ENCODE results near the gene SYNGAP1.

SYNGAP1 gene

DNA sequence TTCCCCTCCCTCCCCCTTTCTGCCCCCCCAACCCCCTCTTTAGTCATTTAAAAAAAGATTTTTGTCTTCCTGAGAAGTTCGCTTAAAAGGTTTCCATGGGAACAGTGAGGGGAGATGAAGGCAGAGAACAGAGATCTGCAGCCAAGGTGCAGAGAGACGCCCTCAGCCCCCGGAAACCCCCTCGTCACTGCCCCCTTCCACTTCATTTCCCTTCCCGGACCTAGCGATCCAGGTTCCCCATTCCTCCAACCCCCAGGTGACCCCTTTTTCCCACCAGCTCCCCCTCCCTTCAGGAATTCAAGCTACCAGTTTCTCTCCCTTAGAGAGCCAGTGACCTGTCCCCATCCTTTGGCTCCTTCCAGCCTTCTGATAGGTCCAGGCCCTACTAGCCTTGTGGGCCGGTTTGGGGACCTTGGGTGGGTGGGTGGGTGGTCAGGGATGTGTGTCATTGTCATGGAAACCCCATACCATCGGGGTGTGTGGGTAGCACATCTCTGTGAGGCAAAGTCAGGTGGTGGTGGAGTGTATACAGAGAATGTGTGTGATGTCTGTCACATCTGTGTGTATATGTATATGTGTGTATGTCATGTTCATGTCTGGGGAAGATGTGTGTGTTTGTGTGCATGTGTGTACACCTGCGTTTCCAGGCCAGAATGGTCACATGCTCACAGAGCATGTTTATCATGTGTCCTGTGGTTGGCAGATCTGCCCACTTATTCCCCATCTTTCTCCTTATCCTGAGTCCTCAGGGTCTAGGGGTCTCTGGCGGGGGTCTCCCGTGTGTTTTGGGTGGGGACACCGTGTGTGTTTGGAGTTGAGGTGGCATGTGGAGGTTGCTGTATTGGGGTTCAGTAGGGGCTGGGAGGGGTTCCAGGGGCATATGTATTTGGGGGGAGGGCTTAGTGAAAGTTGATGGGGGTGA is 7.0 kb downstream of the SYNGAP1 start:
- Histone ChIP-seq H3K9ac (no peak overlapping the region), H2AFZ (peak overlapping the region; percentile 85), H3K9me3 (ENCODE audit: control insufficient read depth, low read length) (no peaks in the 10 kb centered on the region), H3K4me1 (peaks cover 18% of the 10 kb centered on the region), H3K4me3 (ENCODE audit: low read depth, low read length) (peak overlapping the region; percentile 88), H3K27me3 (ENCODE audit: control insufficient read depth, insufficient read depth, low read length) (no peaks in the 10 kb centered on the region), H3K79me2 (peaks cover 5% of the 10 kb centered on the region), H3K36me3 (ENCODE audit: control insufficient read depth, insufficient read depth, low read length) (no peaks in the 10 kb centered on the region), H3K27ac (peak overlapping the region; percentile 99), H3K4me2 (ENCODE audit: low read length) (peak overlapping the region; percentile 100)
- TF ChIP-seq CTCF (IDR thresholded peaks at IDR 0.05): no peak

DNA sequence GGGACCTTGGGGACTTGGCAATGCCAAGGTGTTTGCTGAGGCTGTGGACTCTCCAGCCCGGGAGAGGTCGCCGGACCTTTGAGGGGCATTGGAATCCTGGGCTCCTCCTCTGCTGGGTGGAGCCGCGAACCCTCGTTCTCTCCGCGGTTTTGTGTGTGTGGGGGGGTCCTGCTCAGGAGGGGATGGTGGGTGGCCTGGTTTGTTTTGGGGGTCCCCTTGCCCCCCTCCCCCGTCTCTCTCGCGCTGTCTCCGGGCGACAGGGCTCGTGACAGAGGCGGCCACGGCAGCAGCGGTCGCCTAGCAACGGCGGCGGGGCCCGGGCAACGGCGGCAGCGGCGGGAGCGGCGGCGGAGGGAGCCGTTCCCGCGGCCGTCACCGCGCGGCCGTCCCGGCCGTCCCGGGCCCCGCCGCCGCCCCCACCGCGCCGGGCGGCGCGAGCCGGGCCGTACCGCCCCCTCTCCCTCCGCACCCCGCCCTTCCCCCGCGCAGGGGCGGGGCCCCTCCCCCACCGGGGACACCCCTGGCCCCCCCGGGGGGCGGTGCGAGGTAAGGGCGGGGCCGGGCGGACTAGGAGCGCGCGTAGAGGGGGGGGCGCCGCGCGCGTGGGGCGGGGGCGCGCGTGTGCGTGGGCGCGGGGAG is 7.8 kb downstream of the SYNGAP1 start:
- TF ChIP-seq CTCF (IDR thresholded peaks at IDR 0.05): no peak
- H3K27me3 ChIP-seq (ENCODE audit: control insufficient read depth, insufficient read depth, low read length): no peaks in the 10 kb centered on the region
- peak overlapping the region; percentile 59 for H3K27ac ChIP-seq
- H3K9me3 ChIP-seq (ENCODE audit: control insufficient read depth, low read length): no peaks in the 10 kb centered on the region
- peaks cover 5% of the 10 kb centered on the region for H3K79me2 ChIP-seq
- no peak overlapping the region for H3K9ac ChIP-seq
- H2AFZ ChIP-seq: peak overlapping the region; percentile 81
- H3K4me3 ChIP-seq (ENCODE audit: low read depth, low read length): peak overlapping the region; percentile 63
- no peaks in the 10 kb centered on the region for H3K36me3 ChIP-seq (ENCODE audit: control insufficient read depth, insufficient read depth, low read length)
- H3K4me1 ChIP-seq: peaks cover 18% of the 10 kb centered on the region
- H3K4me2 ChIP-seq (ENCODE audit: low read length): peak overlapping the region; percentile 89

DNA sequence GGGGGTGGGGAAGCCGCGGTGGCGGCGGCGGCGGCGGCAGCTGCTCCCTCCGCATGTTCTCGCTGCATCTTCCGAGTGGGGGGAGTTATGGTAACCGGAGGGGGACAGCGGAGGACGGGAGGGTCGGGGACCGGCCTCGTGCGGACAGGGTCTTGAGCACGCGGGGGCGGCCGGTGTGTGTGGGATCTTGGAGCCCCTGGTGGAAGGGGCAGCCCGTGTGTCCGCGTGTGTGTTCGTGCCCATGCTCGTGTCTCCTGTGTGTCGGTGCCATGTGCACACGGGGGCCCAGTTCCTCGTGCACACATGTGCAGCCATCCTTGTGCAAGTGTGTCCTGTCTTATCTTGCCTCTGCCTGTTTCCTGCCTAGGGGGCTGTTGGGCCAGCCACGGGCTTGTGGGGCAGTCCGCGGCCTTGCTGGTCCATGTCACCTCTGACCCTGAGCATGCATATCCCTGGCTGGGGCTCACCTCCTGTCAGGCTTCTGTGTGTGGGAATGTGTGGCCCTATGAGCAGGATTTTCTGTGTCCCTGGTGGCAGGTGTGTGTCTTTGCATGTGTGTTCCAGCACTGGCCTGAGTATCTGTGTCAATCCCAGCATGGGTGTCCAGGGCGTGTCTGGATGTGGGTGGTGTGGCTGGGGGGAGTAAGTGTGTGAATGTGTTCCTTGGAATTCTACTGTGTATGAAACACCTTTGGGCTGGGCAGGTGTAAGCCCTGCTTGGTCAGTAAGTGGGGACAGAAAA is 8.5 kb downstream of the SYNGAP1 start:
- Histone ChIP-seq H2AFZ (peak overlapping the region; percentile 70), H3K9ac (no peak overlapping the region), H3K79me2 (peaks cover 5% of the 10 kb centered on the region), H3K27ac (peak overlapping the region; percentile 72), H3K4me1 (peaks cover 18% of the 10 kb centered on the region), H3K27me3 (ENCODE audit: control insufficient read depth, insufficient read depth, low read length) (no peaks in the 10 kb centered on the region), H3K4me2 (ENCODE audit: low read length) (peak overlapping the region; percentile 70), H3K4me3 (ENCODE audit: low read depth, low read length) (peak overlapping the region; percentile 46), H3K36me3 (ENCODE audit: control insufficient read depth, insufficient read depth, low read length) (no peaks in the 10 kb centered on the region), H3K9me3 (ENCODE audit: control insufficient read depth, low read length) (no peaks in the 10 kb centered on the region)
- TF ChIP-seq CTCF (IDR thresholded peaks at IDR 0.05): peak; percentile 36

DNA sequence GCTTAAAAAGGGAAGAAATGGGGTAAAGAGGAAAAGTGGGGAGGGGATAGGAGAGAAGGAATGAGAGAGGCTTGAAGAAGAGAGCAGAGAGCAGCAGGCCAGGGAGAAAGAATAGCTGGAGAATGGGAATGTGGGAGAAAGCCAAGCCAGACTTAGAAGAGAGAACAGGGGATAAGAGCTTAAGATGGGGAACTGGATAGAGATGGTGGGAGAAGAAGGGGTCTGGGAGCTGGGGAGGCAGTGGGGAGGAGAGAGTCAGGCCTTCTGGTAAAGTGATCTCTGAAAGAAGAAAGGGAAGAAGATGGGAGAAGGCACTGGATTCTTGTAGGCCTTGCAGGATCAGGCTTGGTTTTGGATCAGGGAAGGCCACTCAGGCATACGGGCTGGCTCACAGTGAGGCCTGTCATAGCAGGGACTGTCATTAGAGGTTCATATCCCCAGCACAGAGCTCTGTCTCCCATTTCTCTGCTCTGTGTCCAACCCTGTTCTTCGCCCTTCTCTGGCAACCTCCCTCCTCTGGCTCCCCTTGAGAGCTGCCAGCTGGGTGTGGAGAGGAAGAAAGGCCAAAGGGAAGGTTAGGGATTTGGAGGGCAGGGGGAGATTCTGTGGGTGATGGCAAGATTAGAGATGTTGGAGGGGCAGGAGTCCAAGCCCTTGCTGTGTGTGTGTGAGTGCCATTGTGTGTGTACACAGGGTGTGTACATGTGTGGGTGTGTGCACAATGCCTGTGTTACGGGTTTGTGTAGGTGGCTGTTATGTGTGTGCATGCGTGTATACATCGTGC is 9.3 kb downstream of the SYNGAP1 start:
- Histone ChIP-seq H3K27ac (peak overlapping the region; percentile 72), H3K4me3 (ENCODE audit: low read depth, low read length) (peak overlapping the region; percentile 46), H3K27me3 (ENCODE audit: control insufficient read depth, insufficient read depth, low read length) (no peaks in the 10 kb centered on the region), H3K4me1 (peaks cover 18% of the 10 kb centered on the region), H2AFZ (no peak overlapping the region), H3K9ac (no peak overlapping the region), H3K36me3 (ENCODE audit: control insufficient read depth, insufficient read depth, low read length) (no peaks in the 10 kb centered on the region), H3K9me3 (ENCODE audit: control insufficient read depth, low read length) (no peaks in the 10 kb centered on the region), H3K79me2 (peaks cover 5% of the 10 kb centered on the region), H3K4me2 (ENCODE audit: low read length) (no peak overlapping the region)
- TF ChIP-seq CTCF (IDR thresholded peaks at IDR 0.05): no peak
